ENCODE measurements around the gene TDRD1. TPM values are rescaled to one million over a fixed set of nuclear protein-coding genes. Genes with fewer than 3 reads are reported as not detected.

The TDRD1 gene
- total and polyA plus RNA-seq, 10 of the 15 experiments (the other 5 are each of a cell fraction or from before 2014, with no cell fraction given), result 0.03 to 0.04 TPM; not detected in 8

GRCh38 chr10:114256008-114256765, 77.0 kb downstream of the TDRD1 start (continued):
- TF ChIP-seq E4F1 (IDR thresholded peaks at IDR 0.05; ENCODE audit: borderline replicate concordance, partially characterized antibody) (no peak), NFYA (IDR thresholded peaks at IDR 0.05; ENCODE audit: borderline replicate concordance, low read depth, low read length) (no peak), NR2C1 (IDR thresholded peaks at IDR 0.05) (no peak), BCL3 (IDR thresholded peaks at IDR 0.05; ENCODE audit: borderline replicate concordance, insufficient read depth, low read depth, low read length, poor library complexity, severe bottlenecking) (no peak), MAX (IDR thresholded peaks at IDR 0.05; ENCODE audit: low read depth, low read length) (no peak), ELK1 (IDR thresholded peaks at IDR 0.05; ENCODE audit: low read depth, low read length) (no peak), CTCF (IDR thresholded peaks at IDR 0.05 in 2 of 3, conservative IDR thresholded peaks at IDR 0.05 in 1 of 3; ENCODE audit: control insufficient read depth in 2 of 3, extremely low read depth in 1 of 3, insufficient read depth in 1 of 3, low read depth in 3 of 3, low read length in 3 of 3) (no peak)
